Chondrocyte (in vitro differentiated cells): ENCODE results near the gene ARL5A. TPM values are rescaled to one million over a fixed set of nuclear protein-coding genes. Genes with fewer than 3 reads are reported as not detected.

Source experiments
- DNase-seq: peaks from one replicate; pipeline ENCODE4 v3.0.0; 2021; ENCODE audit warnings: mixed read lengths, low spot score
- H3K27ac Mint-ChIP-seq: one replicate; pipeline ENCODE4 v1.8.0; 2021; ENCODE audit warnings: mild to moderate bottlenecking, moderate library complexity, mixed read lengths; ENCODE audit not compliant: unreplicated experiment
- H3K27me3 Mint-ChIP-seq: 2 replicates; pipeline ENCODE4 v1.8.0; 2021; ENCODE audit warnings: low read depth, mixed read lengths
- H3K36me3 Mint-ChIP-seq: 2 replicates; pipeline ENCODE4 v1.8.0; 2021; ENCODE audit warnings: low read depth, mixed read lengths
- H3K4me1 Mint-ChIP-seq: 2 replicates; pipeline ENCODE4 v1.8.0; 2021; ENCODE audit warnings: low read depth, mild to moderate bottlenecking, mixed read lengths
- H3K4me3 Mint-ChIP-seq: one replicate; pipeline ENCODE4 v1.8.0; 2021; ENCODE audit warnings: mild to moderate bottlenecking, moderate library complexity, mixed read lengths; ENCODE audit not compliant: unreplicated experiment
- H3K9me3 Mint-ChIP-seq: 2 replicates; pipeline ENCODE4 v1.8.0; 2021; ENCODE audit warnings: low read depth, mixed read lengths
- CTCF ChIP-seq: fragments of 200-600 bp; sonication (generic); IDR thresholded peaks from 2 replicates; pipeline ENCODE4 v1.5.0; 2021; ENCODE audit warnings: antibody characterized with exemption, mild to moderate bottlenecking, moderate library complexity
- total RNA-seq: library from RNA; stranded (reverse); gene quantifications from 3 replicates; pipeline ENCODE4 v1.2.1, GENCODE V29; 2021

ARL5A gene
- total RNA-seq, 1 donor from 2014 or later = 39.8 TPM

- H3K36me3 Mint-ChIP-seq = no peaks in the 10 kb centered on the region
- H3K27ac Mint-ChIP-seq = peak overlapping the region; percentile 13
- H3K9me3 Mint-ChIP-seq = no peaks in the 10 kb centered on the region
- peaks cover 25% of the 10 kb centered on the region for H3K4me1 Mint-ChIP-seq
- H3K27me3 Mint-ChIP-seq = no peaks in the 10 kb centered on the region
- H3K4me3 Mint-ChIP-seq = no peak overlapping the region
- no peak for DNase-seq
- no peak for TF ChIP-seq CTCF
Observed at GRCh38 chr2:151861174-151861573, 33.0 kb upstream of the ARL5A start.

DNA sequence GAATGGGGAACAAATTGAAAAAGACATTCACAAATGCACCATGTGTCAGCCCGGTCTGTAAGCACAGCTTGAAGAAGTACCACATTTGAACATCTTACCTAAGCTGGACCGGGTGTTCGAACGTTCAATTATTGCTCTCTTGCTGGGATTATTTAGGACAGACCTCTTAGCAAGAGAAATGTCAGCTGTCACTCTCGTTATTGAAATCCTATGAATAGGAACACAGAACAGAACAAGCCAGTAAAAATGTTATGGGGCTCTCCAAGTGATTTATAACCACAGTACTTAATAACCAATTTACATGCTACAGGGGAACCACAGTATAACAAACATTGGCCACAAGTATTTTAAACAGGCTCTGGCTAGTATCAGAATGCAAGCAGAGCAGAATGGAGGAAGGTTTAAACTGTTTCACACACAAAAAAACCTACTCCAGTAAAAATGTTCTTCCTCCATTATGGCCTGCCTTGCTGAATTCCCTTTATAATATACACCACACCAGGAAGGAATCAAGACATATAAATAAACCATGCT, 32.5 kb upstream of the ARL5A start:
- Mint-ChIP-seq H3K27me3 (no peaks in the 10 kb centered on the region), H3K9me3 (no peaks in the 10 kb centered on the region), H3K4me3 (no peak overlapping the region), H3K36me3 (no peaks in the 10 kb centered on the region), H3K27ac (no peak overlapping the region), H3K4me1 (peaks cover 25% of the 10 kb centered on the region)
- no peak for DNase-seq
- TF ChIP-seq CTCF = no peak

DNA sequence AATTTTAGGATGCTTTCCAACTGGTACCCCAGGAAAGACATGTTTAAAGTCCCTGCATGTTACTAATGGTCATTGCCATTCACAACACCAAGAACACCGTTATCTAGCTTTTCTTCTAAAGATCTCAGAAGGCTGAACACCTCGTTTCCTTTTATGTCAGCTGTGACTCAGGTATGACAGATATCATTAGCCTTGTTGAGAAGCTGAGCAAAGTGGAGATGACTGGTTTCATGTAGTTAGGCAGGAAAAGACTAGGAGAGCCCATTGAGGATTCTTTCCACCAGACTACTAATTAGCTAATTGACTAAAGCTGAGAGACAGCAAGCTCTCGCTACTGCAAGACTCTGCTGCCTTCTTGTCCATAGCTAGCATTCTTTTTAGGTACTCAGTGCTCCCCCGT, 32.0 kb upstream of the ARL5A start:
- DNase-seq = no peak
- no peaks in the 10 kb centered on the region for H3K27me3 Mint-ChIP-seq

DNA sequence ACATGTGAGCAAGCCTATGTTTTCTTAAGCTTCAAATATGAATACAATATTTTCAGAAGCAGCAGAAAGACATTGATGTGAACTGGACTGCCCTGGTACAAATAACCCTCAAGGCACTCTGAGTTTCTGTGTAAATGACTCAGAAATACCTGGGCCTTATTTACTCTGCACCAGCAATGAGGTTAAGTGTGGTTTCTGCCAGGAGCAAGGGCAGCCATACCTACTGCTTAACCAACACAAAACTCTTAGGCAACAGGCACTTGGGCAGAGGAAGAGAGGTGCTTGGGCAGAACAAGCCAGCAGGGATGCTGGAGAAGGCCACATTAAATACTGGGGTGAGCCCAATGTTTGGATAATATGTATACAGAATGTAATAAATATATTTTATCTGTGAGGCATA, 29.4 kb upstream of the ARL5A start:
- H3K4me1 Mint-ChIP-seq = peaks cover 40% of the 10 kb centered on the region
- H3K9me3 Mint-ChIP-seq = no peaks in the 10 kb centered on the region
- no peak for TF ChIP-seq CTCF
- H3K36me3 Mint-ChIP-seq = no peaks in the 10 kb centered on the region
- no peak overlapping the region for H3K4me3 Mint-ChIP-seq
- no peak for DNase-seq
- no peaks in the 10 kb centered on the region for H3K27me3 Mint-ChIP-seq
- no peak overlapping the region for H3K27ac Mint-ChIP-seq

More for the DNA sequence above, 32.0 kb upstream of the ARL5A start:
- no peaks in the 10 kb centered on the region for H3K36me3 Mint-ChIP-seq
- H3K9me3 Mint-ChIP-seq = no peaks in the 10 kb centered on the region
- H3K4me3 Mint-ChIP-seq = no peak overlapping the region
- peaks cover 25% of the 10 kb centered on the region for H3K4me1 Mint-ChIP-seq
- no peak for TF ChIP-seq CTCF
- H3K27ac Mint-ChIP-seq = no peak overlapping the region

GRCh38 chr2:151855111-151855510, 26.9 kb upstream of the ARL5A start:
- Mint-ChIP-seq H3K27ac (no peak overlapping the region), H3K4me1 (peaks cover 43% of the 10 kb centered on the region), H3K27me3 (no peaks in the 10 kb centered on the region), H3K4me3 (no peak overlapping the region), H3K36me3 (no peaks in the 10 kb centered on the region), H3K9me3 (no peaks in the 10 kb centered on the region)
- no peak for TF ChIP-seq CTCF
- no peak for DNase-seq
